CD4-positive, alpha-beta T cell treated with Interleukin-15 for 4 hours (primary cell): ENCODE results near the gene GALNT7.

Experiments used
- DNase-seq: peaks from one replicate; pipeline ENCODE4 v3.0.0-alpha.2; 2020; ENCODE audit warnings: low spot score

Gene GALNT7

DNA sequence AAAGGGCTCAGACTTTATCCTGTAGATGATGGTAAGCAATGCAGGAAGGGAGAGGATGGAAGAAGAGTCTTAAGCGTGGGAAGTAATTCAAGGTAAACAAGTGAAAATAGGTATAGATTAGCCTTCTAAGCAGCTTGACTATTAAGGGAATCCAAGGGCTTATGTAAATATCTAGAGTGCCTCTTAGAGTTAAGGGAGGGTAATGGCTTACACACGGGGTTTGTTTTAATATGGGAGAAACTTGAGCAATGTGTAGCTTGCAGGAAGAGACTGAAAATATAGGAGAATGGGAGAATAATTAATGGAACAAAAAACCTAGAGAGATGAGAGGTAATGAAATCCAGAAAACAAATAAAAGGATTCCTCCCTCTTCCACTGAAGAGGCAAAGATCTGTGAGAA, 189.3 kb downstream of the GALNT7 start:
- DNase-seq: no peak

DNA sequence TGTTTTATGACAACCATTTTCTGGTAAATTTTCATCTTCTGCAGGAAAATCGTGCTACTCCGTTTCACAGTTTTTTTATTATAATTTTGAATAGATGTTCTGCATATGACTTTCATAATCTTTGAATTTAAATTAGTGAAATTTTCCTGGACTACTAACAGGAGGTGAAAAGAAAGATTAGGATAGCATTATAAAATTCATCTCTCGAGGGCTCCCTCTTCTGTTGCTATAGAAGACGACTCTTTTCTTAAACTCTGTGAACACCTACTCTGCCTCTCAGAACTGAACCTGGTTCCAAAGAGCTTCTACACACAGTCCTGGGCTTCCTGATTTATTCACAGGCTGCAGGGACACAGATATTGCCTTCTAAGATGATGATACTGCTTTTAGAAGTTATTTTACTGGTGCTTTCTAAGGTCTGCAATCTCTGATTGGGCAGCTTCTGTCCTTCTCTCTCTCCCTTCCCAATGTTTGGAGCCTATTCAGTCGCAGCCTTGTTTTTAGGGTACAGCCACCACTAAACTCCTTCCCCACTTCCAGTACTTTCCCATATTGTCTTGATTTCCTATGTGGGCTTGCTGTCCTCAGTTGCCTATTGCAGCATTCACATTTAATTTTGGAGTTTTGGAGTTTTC, 192.1 kb downstream of the GALNT7 start:
- no peak for DNase-seq

DNA sequence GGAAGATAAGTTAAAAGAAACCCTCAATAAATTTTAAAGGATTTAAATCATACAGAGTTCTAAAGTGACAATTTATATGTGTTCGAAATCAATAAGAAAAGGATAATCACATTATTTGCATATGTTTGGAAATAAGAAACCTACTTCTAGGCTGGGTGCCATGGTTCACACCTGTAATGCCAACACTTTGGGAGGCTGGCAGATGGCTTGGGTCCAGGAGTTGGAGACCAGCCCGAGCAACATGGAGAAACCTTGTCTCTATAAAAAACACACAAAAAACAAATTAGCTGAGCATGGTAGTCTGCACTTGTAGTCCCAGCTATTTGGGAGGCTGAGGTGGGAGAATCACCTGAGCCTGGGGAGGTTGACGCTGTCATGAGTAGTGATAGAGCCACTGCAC, 194.1 kb downstream of the GALNT7 start:
- no peak for DNase-seq

DNA sequence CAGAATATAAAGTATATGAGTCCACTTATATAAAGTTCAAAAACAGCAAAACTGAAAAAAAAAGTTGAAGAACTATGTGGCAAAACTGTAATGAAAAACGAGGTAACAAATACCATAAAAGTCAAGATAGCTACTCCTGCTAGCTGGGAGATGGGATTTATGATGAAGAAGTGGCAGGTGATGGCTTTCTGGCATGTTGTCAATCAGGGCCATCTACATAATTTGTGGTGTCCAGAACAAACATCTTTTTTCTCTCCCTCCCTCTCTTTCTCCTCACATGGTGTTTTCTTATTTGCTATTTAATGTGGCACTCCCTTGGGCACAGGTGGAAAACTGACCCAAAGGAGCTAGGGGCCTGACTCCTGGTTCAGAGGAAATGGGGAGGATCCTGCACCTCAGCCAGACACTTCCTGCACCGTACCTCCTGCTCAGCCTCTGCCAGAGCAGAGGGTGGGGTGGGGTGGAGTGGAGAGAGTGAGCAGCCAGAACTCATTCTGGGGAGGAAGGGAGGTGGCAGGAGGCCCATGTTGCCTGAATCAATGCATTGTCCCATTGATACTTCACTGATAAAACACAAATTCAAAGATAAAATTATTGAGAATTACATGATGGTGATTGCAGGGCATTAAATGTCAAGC, 196.9 kb downstream of the GALNT7 start:
- DNase-seq: peak; percentile 17

DNA sequence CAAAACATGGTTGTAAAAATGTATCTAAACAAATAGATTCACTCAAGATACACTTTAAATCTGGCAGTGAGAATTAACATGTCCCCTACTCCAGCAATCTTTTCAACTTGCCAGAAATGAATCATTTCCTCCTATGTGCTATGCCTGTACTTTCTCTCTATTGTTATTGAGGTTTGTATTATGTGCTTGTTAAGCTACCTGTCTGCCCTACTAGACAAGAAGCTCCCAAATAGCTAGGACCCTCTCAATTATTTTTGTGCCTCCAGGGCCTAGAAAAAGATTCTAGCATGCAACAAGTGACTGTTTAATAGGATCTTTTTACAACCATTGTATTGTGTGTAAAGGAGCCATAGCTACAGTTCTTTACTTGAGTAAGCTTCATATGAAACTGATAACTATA, 198.7 kb downstream of the GALNT7 start:
- DNase-seq: peak; percentile 11

DNA sequence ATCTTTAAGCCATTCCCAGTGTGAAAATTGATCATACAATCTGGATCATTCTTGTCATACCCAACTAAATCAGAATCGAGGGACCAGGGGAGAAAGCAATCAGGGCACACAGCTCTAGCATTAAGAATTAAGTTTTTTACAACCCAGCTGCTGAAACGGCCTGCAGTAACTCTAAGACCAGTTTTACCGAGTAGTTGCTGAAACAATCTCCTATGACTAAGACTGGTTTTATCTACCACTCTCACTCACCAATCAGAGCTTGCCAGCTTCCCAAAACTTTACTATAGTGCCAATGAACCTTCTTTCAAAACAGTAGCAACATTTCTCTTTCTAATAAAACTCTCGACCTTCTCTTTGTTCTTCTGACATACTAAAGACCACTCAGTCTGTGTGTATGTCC, 199.3 kb downstream of the GALNT7 start:
- DNase-seq: no peak

DNA sequence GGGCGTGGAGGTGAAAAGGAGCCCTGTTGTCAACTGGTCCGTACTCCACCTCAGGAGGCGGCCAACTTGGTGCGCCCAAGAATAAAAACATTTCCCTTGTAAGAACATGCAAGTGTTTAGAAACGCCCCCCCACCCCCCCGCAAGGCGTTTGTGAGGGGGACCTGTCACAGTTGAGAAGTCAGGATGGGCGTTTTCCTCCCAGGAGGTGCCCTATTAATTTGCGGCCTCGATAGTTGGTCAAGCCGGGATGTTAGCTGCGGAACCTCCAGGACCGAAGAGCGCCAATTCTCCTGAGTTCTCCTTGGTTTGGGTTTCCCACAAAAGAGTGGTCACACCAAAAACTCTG, 201.5 kb downstream of the GALNT7 start:
- peak; percentile 69 for DNase-seq

DNA sequence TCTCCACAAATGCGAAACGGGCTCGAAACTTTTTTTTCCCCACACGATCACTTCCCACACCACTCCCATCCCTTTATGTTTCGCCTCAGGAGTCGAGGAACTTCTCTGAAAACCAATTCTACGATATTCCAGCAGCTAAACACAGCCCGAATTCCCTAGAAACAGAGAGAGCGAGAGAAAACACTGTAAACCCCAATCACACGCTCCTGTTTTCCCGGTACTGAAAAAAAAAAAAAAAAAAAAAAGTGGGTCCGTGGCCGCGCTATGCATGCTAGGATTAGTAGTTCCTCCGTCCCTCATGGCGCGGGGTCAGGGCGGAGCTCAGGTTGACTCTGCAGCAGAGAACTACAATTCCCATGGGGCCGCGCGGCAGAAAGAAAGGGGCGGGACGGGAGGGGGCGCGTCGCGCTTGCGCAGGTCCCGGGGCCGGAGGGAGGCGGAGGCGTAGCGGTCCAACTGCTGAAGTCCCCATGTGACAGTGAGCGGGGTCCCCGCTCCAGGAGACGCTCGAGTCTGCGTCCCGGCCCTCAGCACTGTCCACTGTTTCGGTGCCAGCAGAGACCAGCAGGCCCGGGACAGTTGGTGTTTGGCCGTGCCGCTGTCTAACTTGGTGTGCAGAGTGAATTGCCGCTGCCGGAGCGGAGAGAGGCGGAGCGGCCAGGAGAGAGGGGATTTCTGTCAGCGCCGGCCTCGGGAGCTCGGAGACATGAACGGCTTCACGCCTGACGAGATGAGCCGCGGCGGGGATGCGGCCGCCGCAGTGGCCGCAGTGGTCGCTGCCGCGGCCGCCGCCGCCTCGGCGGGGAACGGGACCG, 202.1 kb downstream of the GALNT7 start, which contains the start of gene SAP30:
Gene SAP30, plus strand, starts transcription at position 478 of the 815 bp plus-strand sequence. Its CDS starts 229 bp downstream, at position 707.
- DNase-seq: peak; percentile 97

DNA sequence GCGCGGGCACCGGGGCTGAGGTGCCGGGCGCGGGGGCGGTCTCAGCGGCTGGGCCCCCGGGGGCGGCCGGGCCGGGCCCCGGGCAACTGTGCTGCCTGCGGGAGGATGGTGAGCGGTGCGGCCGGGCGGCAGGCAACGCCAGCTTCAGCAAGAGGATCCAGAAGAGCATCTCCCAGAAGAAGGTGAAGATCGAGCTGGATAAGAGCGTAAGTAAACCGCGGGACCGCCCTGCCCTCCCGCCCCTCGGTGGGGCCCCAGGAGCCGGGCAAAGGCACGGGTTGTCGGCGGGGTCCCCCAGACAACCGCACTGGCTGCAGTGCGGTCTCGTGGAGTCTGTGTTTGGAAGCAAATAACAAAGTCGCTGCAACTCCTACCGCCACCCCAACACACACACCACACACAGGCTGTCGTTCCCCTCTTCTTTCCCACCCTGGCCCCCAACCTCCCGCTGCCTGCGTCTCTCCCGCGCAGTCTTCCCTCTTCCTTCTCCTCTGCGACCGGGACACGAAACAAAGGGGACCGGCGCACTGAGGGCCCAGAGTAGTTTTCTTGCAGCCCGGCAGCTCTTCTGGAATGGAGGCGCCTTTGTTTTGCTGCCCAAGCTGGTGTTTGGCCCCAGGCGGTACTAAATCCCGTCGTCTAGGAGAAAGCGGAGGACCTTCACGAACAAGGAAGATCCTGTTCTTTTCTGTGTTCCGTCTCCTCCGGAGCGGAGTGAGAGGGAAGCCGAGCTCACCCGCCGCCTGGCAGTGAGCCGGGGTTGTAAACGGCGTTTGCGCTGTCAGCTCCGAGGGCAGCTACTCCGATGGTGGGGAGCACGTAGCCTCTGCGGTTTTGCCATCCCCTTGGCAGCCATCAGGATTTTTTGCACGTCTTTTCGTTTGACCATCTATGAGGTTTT, 202.9 kb downstream of the GALNT7 start:
- peak; percentile 21 for DNase-seq
